A549 (cell line): ENCODE results near the gene PRSS2. TPM values are rescaled to one million over a fixed set of nuclear protein-coding genes. Genes with fewer than 3 reads are reported as not detected.

Source experiments
- ATAC-seq, 2 experiments: fragments of 200-7000 bp in 1 of 2; fragments of >200 bp in 1 of 2; cut with Nextera tagmentation in 1 of 2; cut with Tn5 transposase in 1 of 2; 3 replicates each; pipeline versions ENCODE4 v1.8.0 to v1.9.1; 2018 to 2020; ENCODE audit warnings: mild to moderate bottlenecking in 1 of 2, moderate library complexity in 1 of 2
- CTCF ChIA-PET: fragments of 300-600 bp; sonication (Branson Sonifier 250); formaldehyde crosslinking; extraction: SDS; loops from one replicate; lab custom pipeline; 2021; ENCODE audit warnings: antibody characterized with exemption, inconsistent platforms; lab: Yijun Ruan, JAX
- POLR2A ChIA-PET: fragments of 350-600 bp; formaldehyde crosslinking; extraction: SDS; loops from one replicate; lab custom pipeline; 2021; ENCODE audit warnings: antibody characterized with exemption, inconsistent platforms; lab: Yijun Ruan, JAX
- DNase-seq, 2 experiments: peaks; one replicate each; pipeline versions ENCODE4 v3.0.0 to v3.0.0-alpha.2; 2011 to 2016; ENCODE audit warnings: low read depth in 1 of 2, low spot score in 1 of 2
- FAIRE-seq: peaks from 2 replicates; lab custom pipeline; 2011; peaks lifted over from hg19 to GRCh38; lab: Jason Lieb, UNC
- H3K27ac ChIP-seq, 2 experiments: fragments of >200 bp; sonication (Bioruptor Twin); formaldehyde crosslinking; 3 replicates each; pipeline ENCODE4 v1.5.1; 2016 to 2017
- H3K4me1 ChIP-seq: fragments of >200 bp; sonication (Bioruptor Twin); formaldehyde crosslinking; 3 replicates; pipeline ENCODE4 v1.6.1; 2016
- H3K4me2 ChIP-seq: fragments of >200 bp; sonication (Bioruptor Twin); formaldehyde crosslinking; 3 replicates; pipeline ENCODE4 v1.6.1; 2016
- H3K4me3 ChIP-seq: fragments of >200 bp; sonication (Bioruptor Twin); formaldehyde crosslinking; 3 replicates; pipeline ENCODE4 v1.5.1; 2016
- H3K9me3 ChIP-seq: fragments of >200 bp; sonication (Bioruptor Twin); formaldehyde crosslinking; 3 replicates; pipeline ENCODE4 v1.6.1; 2016
- ATOH8 ChIP-seq: fragments of 250-450 bp; sonication (Bioruptor Pico); IDR thresholded peaks from 2 replicates; pipeline ENCODE4 v1.5.0; 2020; ENCODE audit warnings: low read depth, mild to moderate bottlenecking, moderate library complexity
- CBX2 ChIP-seq: fragments of 200-600 bp; sonication (generic); IDR thresholded peaks from 2 replicates; pipeline ENCODE4 v1.6.1; 2016; ENCODE audit warnings: low read depth, mild to moderate bottlenecking, borderline replicate concordance
- CHD4 ChIP-seq: fragments of 200-600 bp; sonication (generic); IDR thresholded peaks from 2 replicates; pipeline ENCODE4 v1.6.1; 2016; ENCODE audit warnings: antibody characterized with exemption, mild to moderate bottlenecking, borderline replicate concordance
- EHF ChIP-seq: fragments of 250-450 bp; sonication (Bioruptor Pico); IDR thresholded peaks from 2 replicates; pipeline ENCODE4 v1.5.0; 2020; ENCODE audit warnings: mild to moderate bottlenecking
- EP300 ChIP-seq, 2 experiments: fragments of >200 bp; sonication (Bioruptor Twin); formaldehyde crosslinking; IDR thresholded peaks; 2 replicates in 1 of 2; 3 replicates in 1 of 2; pipeline ENCODE4 v1.6.1; 2016 to 2017
- HDAC2 ChIP-seq: fragments of 200-600 bp; sonication (generic); IDR thresholded peaks from 2 replicates; pipeline ENCODE4 v1.6.1; 2016
- HOXB13 ChIP-seq: fragments of 250-450 bp; sonication (Bioruptor Pico); IDR thresholded peaks from 2 replicates; pipeline ENCODE4 v1.5.0; 2020; ENCODE audit warnings: low read depth, mild to moderate bottlenecking, moderate library complexity
- HOXB5 ChIP-seq: fragments of 250-450 bp; sonication (Bioruptor Pico); IDR thresholded peaks from 2 replicates; pipeline ENCODE4 v1.5.0; 2020; ENCODE audit warnings: mild to moderate bottlenecking, moderate library complexity
- JUN ChIP-seq, 2 experiments: fragments of >200 bp; sonication (Bioruptor Twin); formaldehyde crosslinking; IDR thresholded peaks; 2 replicates in 1 of 2; 3 replicates in 1 of 2; pipeline ENCODE4 v1.6.1; 2016 to 2017
- JUNB ChIP-seq: fragments of >200 bp; sonication (Bioruptor Twin); formaldehyde crosslinking; IDR thresholded peaks from 2 replicates; pipeline ENCODE4 v1.6.1; 2016
- KDM1A ChIP-seq: fragments of 200-600 bp; sonication (generic); IDR thresholded peaks from 2 replicates; pipeline ENCODE4 v1.6.1; 2016; ENCODE audit warnings: low read depth, mild to moderate bottlenecking
- MAZ ChIP-seq: fragments of 150-350 bp; IDR thresholded peaks from 2 replicates; pipeline ENCODE4 v1.6.1; 2014; ENCODE audit warnings: antibody characterized with exemption, low read depth, low read length, borderline replicate concordance
- NFE2L2 ChIP-seq: fragments of 150-350 bp; conservative IDR thresholded peaks from 2 replicates; pipeline ENCODE4 v1.6.1; 2014; ENCODE audit warnings: low read length
- NR3C1 ChIP-seq: fragments of >200 bp; sonication (Bioruptor Twin); formaldehyde crosslinking; IDR thresholded peaks from 3 replicates; pipeline ENCODE4 v1.6.1; 2017
- POLR2A ChIP-seq: IDR thresholded peaks from 2 replicates; pipeline ENCODE4 v1.6.1; 2012; ENCODE audit warnings: mild to moderate bottlenecking, low read length
- POLR2AphosphoS2 ChIP-seq: conservative IDR thresholded peaks from 2 replicates; pipeline ENCODE4 v1.6.1; 2012; ENCODE audit warnings: low read length, improper control_type of control experiment, inconsistent platforms
- RAD21 ChIP-seq, 2 experiments: fragments of >200 bp in 1 of 2; sonication (Bioruptor Twin) in 1 of 2; formaldehyde crosslinking in 1 of 2; IDR thresholded peaks in 1 of 2; conservative IDR thresholded peaks in 1 of 2; 2 replicates in 1 of 2; 3 replicates in 1 of 2; pipeline ENCODE4 v1.6.1; 2012 to 2018; ENCODE audit warnings: inconsistent platforms in 1 of 2
- REST ChIP-seq: fragments of 200-600 bp; sonication (generic); IDR thresholded peaks from 2 replicates; pipeline ENCODE4 v1.6.1; 2016; ENCODE audit warnings: antibody characterized with exemption, mild to moderate bottlenecking, moderate library complexity
- SMC3 ChIP-seq: fragments of >200 bp; sonication (Bioruptor Twin); formaldehyde crosslinking; IDR thresholded peaks from 3 replicates; pipeline ENCODE4 v1.6.1; 2018; ENCODE audit warnings: inconsistent platforms
- ZFP36 ChIP-seq: fragments of 450-650 bp; IDR thresholded peaks from 2 replicates; pipeline ENCODE4 v1.6.1; 2014; ENCODE audit warnings: borderline replicate concordance; ENCODE audit not compliant: partially characterized antibody
- ZNF302 ChIP-seq: fragments of 250-450 bp; sonication (Bioruptor Pico); IDR thresholded peaks from 2 replicates; pipeline ENCODE4 v1.9.0; 2021; ENCODE audit warnings: inconsistent platforms, mild to moderate bottlenecking, moderate library complexity
- WGBS: methylation state at CpG from one replicate; pipeline ENCODE4 v1.1.6; 2017; ENCODE audit errors: missing lambda C conversion rate; 5-methylcytosine and 5-hydroxymethylcytosine counted together
- polyA plus RNA-seq, 4 experiments: library from polyadenylated mRNA; depleted of rRNA in 3 of 4; stranded (reverse); fragments of >200 nt; fragmentation: RNase III in 1 of 4; extraction: RNeasy Plus Mini Kit Qiagen cat#74134 plus additional on column Dnase treatment in 1 of 4; gene quantifications; 2 replicates in 3 of 4; 3 replicates in 1 of 4; pipeline ENCODE4 v1.2.3, GENCODE V29; 2011 to 2017
- TF ChIP-seq, protein P1 (sequence below): IDR thresholded peaks from 2 replicates; pipeline ENCODE4 v1.6.1; 2012
- TF ChIP-seq, protein P2 (sequence below): fragments of 250-450 bp; sonication (Bioruptor Pico); IDR thresholded peaks from 2 replicates; pipeline ENCODE4 v1.5.0; 2021; ENCODE audit warnings: mild to moderate bottlenecking, moderate library complexity, borderline replicate concordance

Gene PRSS2
- polyA plus RNA-seq, 2 of the 4 experiments (the other 2 are of a cell fraction): not detected

DNA sequence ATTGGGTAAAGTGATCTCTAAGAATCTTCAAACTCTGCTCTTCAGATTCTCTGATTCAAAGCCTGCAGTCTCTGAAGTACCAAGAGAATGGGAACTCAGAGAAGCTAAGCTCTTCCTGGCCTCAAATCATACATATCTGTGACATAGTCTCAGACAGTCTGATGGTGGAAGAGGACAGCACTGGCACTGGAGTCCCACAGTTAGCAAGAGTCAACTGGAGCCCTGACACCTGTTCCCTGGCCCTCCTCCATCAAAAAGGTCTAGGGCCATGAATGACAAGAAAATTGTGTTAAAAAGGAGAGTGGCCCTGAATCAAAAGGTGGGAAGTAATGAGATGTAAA lies 37.7 kb downstream of the PRSS2 start:
- no peak for ATAC-seq
- ChIA-PET POLR2A (no interaction called here), CTCF (interaction anchor here (0.9 to 3.3 kb wide), 5 partner anchors 10 to 273 kb away, joined by 4 to 14 read pairs (median 4); no protein-coding TSS in a partner anchor)
- Histone ChIP-seq H3K9me3 (no peaks in the 10 kb centered on the region), H3K4me3 (no peak overlapping the region), H3K27ac (no peak overlapping the region), H3K4me2 (no peak overlapping the region), H3K4me1 (no peaks in the 10 kb centered on the region)
- TF ChIP-seq, protein P1, sequence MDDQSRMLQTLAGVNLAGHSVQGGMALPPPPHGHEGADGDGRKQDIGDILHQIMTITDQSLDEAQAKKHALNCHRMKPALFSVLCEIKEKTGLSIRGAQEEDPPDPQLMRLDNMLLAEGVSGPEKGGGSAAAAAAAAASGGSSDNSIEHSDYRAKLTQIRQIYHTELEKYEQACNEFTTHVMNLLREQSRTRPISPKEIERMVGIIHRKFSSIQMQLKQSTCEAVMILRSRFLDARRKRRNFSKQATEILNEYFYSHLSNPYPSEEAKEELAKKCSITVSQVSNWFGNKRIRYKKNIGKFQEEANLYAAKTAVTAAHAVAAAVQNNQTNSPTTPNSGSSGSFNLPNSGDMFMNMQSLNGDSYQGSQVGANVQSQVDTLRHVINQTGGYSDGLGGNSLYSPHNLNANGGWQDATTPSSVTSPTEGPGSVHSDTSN: no peak
- TF ChIP-seq ATOH8: no peak
- TF ChIP-seq CHD4: no peak
- TF ChIP-seq JUN (IDR thresholded peaks at IDR 0.05): no peak
- TF ChIP-seq HOXB5 (CRISPR knock-in tag): no peak
- TF ChIP-seq MAZ: no peak
- TF ChIP-seq SMC3: no peak
- no peak for TF ChIP-seq POLR2AphosphoS2
- no peak for TF ChIP-seq NR3C1
- TF ChIP-seq POLR2A: no peak
- TF ChIP-seq CBX2: no peak
- no peak for TF ChIP-seq HDAC2
- no peak for TF ChIP-seq NFE2L2
- DNase-seq: no peak
- FAIRE-seq: no peak

DNA sequence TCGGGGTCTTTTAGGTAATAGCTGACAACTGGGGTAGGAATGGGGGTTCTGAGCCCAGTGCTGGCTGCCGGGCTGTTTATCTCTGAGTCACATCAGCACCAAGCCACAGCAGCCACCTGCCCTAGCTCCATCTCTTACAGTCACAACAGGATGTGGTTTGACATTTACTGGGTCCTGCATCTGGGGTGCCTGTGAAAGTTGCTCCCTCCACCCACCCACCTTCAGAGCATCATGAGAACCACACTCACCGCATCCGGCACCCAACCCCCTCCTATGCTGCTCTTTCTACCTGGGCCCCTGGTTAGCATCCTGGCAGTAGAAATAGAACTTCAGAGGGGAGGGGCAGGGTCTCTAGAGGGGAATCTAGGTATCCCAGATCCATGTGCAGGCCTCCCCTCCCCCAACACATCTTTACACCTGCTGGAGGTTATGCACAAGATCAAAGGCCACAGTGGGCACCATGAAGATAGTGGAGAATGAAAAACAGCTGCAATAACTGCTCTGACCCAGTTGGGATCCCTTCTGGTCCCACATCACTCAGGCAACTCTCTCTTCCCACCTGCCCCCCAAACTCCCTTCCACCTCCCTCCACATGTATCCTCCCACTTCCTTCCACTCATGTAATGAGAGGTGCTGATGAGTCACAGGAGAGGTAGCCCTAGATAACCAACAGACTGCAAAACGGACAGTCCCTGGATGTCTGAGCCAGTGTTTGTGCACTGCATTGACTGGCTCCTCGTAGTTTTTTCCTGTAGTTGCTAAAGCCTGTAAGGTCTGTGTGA lies 38.2 kb downstream of the PRSS2 start:
- no peak overlapping the region for H3K4me3 ChIP-seq
- no peak overlapping the region for H3K27ac ChIP-seq
- H3K9me3 ChIP-seq: no peaks in the 10 kb centered on the region
- no peak overlapping the region for H3K4me2 ChIP-seq
- ChIA-PET CTCF (interaction anchor here (0.9 to 3.3 kb wide), 5 partner anchors 11 to 274 kb away, joined by 4 to 17 read pairs (median 13); no protein-coding TSS in a partner anchor), POLR2A (no interaction called here)
- no peak for DNase-seq
- no peak for FAIRE-seq
- WGBS: 13% methylated on average over 6 of the region's 6 CpGs
- H3K4me1 ChIP-seq: no peaks in the 10 kb centered on the region
- ATAC-seq: no peak
- no peak for TF ChIP-seq HDAC2
- TF ChIP-seq REST: no peak
- TF ChIP-seq HOXB13 (CRISPR knock-in tag): no peak
- no peak for TF ChIP-seq ZFP36
- no peak for TF ChIP-seq NFE2L2
- no peak for TF ChIP-seq KDM1A
- TF ChIP-seq, protein P2, sequence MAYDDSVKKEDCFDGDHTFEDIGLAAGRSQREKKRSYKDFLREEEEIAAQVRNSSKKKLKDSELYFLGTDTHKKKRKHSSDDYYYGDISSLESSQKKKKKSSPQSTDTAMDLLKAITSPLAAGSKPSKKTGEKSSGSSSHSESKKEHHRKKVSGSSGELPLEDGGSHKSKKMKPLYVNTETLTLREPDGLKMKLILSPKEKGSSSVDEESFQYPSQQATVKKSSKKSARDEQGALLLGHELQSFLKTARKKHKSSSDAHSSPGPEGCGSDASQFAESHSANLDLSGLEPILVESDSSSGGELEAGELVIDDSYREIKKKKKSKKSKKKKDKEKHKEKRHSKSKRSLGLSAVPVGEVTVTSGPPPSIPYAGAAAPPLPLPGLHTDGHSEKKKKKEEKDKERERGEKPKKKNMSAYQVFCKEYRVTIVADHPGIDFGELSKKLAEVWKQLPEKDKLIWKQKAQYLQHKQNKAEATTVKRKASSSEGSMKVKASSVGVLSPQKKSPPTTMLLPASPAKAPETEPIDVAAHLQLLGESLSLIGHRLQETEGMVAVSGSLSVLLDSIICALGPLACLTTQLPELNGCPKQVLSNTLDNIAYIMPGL (CRISPR knock-in tag): no peak
- no peak for TF ChIP-seq RAD21 (conservative IDR thresholded peaks at IDR 0.05 in 1 of 2, IDR thresholded peaks at IDR 0.05 in 1 of 2)
- TF ChIP-seq EHF (CRISPR knock-in tag): no peak
- TF ChIP-seq JUNB: no peak
- TF ChIP-seq ZNF302 (CRISPR knock-in tag): no peak
- no peak for TF ChIP-seq EP300 (IDR thresholded peaks at IDR 0.05)
- no peak for TF ChIP-seq MAZ
- TF ChIP-seq NR3C1: no peak
